ENCODE results near the gene CACNG6.
A peak's percentile ranks its signal among the peaks of the same experiment; 100 is the strongest.

CACNG6 gene

DNA sequence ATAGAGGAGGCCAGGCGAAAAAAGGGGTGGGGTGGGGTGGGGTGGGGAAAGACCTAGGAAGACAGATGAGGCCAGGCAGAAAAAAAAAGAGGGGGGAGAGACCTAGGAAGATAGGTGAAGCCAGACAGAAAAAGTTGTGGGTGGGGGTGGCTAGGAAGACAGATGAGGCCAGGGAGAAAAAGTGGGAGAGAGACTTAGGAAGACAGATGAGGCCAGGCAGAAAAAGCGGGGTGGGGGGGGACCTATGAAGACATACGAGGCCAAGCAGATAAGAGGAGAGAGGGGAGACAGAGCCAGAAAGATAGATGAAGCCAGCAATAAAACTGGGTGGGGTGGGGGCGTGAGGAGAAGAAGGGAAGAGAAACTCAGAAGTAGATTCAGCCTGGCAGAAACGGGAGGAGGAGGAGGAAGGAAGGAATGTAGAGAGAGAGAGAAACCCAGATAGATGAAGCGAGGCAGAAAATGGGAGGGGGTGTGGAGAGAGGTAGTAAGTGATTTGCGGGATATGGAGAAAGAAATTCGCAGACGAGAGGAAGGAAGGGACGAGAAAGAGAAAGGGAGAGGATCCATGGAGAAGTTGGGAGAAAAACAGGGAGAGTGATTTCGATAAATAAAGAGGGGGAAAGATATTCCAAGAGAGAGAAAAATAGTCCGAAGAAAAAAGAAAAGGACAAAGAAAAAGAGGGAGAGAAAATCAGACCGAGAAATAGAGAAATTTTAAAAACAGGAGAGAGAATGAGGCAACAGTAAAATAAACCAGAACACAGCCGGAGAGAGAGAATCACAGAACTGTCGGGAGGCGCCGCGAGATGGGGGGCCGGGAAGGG, 12.2 kb upstream of the CACNG6 start:
- Histone ChIP-seq H2AFZ (ENCODE audit: low read depth, low read length) (no peak overlapping the region), H3K27me3 (ENCODE audit: insufficient read depth, low read length) (no peaks in the 10 kb centered on the region), H3K36me3 (ENCODE audit: insufficient read depth, low read length) (no peaks in the 10 kb centered on the region), H3K4me1 (ENCODE audit: insufficient read depth, low read length) (peaks cover 5% of the 10 kb centered on the region), H3K4me3 (ENCODE audit: low read length) (peak overlapping the region; percentile 64), H3K9me3 (ENCODE audit: low read length) (peaks cover 2% of the 10 kb centered on the region)

DNA sequence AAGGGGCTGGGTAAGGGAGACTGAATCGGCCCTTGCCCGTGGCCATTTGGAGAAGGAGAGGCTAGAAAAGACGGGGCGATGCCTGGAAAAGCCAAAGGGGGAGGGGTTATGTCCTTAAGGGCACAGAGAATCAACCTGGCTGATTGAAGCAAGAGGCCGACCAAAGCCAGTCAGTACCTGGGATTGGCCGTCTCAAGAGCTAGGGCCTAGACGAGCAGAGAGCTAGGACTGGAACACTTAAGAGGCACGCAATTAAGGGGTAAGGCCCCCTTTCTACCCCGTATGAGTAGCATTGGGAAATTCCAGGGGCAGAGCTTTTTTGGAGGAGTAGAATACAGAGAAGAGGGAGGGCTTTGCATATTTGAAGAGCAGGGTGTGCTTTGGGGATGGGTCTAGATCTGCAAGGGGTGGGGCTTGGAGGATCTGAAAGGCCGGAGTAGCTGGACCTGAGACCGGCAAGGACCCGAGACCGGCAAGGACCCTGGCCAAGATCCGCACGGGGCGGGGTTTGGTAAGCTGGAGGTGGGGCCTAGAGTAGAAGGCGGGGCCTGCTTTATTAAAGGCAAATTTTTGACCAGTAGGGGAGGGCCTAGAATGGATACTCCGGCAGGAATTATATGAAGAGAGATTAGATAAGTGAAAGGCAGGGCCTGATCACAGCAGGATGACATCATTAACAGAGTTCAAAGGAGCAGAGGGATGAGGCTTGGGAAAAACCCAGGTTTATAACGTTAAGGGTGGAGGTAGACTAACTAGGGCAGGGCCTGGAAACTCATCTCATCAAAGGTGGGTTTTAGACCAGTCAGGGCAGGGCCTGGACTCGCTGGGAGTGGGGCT, 10.7 kb upstream of the CACNG6 start:
- Histone ChIP-seq H3K27me3 (ENCODE audit: insufficient read depth, low read length) (no peaks in the 10 kb centered on the region), H3K9me3 (ENCODE audit: low read length) (peaks cover 2% of the 10 kb centered on the region), H3K36me3 (ENCODE audit: insufficient read depth, low read length) (no peaks in the 10 kb centered on the region), H3K4me1 (ENCODE audit: insufficient read depth, low read length) (peaks cover 5% of the 10 kb centered on the region), H2AFZ (ENCODE audit: low read depth, low read length) (no peak overlapping the region), H3K4me3 (ENCODE audit: low read length) (peak overlapping the region; percentile 64)

DNA sequence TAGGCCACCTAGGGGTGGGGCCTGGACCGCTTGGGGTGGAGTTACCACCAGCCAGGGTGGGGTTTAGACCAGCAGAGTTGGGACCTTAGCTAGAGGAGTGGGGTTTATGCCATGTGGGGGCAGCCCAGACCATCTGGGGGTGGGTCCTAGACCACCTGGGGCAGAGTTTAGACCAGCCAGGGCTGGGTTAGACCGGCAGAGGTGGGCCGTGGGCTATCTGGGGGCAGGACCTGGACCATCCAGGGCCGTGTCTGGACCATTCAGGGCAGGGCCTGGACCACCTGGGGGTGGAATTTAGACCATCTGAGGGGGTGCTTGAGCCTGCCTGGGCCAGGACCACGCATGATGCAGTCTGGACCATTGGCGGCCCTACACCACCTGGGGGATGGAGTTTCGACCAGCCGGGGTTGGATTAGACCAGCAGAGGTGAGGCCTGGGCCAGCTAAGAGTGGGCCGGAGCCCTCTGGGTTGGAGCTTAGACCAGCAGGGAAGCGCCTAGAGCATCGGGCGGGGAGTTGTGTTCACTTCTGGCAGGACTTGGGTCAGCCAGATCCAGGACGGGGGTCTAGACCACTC, 10.0 kb upstream of the CACNG6 start:
- H3K4me1 ChIP-seq (ENCODE audit: insufficient read depth, low read length) = peaks cover 5% of the 10 kb centered on the region
- no peak overlapping the region for H3K4me3 ChIP-seq (ENCODE audit: low read length)
- H2AFZ ChIP-seq (ENCODE audit: low read depth, low read length) = no peak overlapping the region
- H3K36me3 ChIP-seq (ENCODE audit: insufficient read depth, low read length) = no peaks in the 10 kb centered on the region
- H3K27me3 ChIP-seq (ENCODE audit: insufficient read depth, low read length) = no peaks in the 10 kb centered on the region
- peaks cover 2% of the 10 kb centered on the region for H3K9me3 ChIP-seq (ENCODE audit: low read length)

DNA sequence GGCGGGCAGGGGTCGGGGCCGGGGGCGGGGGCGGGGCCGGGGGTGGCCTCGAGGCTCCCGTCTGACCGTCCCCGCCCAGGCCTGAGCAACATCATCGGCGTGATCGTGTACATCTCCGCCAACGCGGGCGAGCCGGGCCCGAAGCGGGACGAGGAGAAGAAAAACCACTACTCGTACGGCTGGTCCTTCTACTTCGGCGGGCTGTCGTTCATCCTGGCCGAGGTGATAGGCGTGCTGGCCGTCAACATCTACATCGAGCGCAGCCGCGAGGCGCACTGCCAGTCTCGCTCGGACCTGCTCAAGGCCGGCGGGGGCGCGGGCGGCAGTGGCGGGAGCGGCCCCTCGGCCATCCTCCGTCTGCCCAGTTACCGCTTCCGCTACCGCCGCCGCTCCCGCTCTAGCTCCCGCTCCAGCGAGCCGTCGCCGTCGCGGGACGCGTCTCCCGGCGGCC, 9.4 kb upstream of the CACNG6 start:
- peaks cover 5% of the 10 kb centered on the region for H3K4me1 ChIP-seq (ENCODE audit: insufficient read depth, low read length)
- no peaks in the 10 kb centered on the region for H3K27me3 ChIP-seq (ENCODE audit: insufficient read depth, low read length)
- peaks cover 2% of the 10 kb centered on the region for H3K9me3 ChIP-seq (ENCODE audit: low read length)
- H3K36me3 ChIP-seq (ENCODE audit: insufficient read depth, low read length) = no peaks in the 10 kb centered on the region
- H3K4me3 ChIP-seq (ENCODE audit: low read length) = no peak overlapping the region
- H2AFZ ChIP-seq (ENCODE audit: low read depth, low read length) = no peak overlapping the region

DNA sequence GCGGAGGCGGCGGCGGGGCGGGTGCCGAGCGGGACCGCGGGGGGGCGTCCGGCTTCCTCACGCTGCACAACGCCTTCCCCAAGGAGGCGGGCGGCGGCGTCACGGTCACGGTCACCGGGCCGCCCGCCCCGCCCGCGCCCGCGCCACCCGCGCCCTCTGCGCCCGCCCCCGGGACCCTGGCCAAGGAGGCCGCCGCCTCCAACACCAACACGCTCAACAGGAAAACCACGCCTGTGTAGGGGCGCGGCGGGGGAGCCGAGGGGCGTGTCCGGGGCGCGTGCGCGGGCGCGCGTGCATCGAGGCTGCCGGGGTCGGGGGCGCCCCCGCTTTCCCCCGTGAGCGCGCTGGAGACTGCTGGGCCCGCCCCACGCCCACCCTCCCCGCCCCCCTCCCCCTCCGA, 8.8 kb upstream of the CACNG6 start:
- Histone ChIP-seq H3K9me3 (ENCODE audit: low read length) (peaks cover 2% of the 10 kb centered on the region), H3K27me3 (ENCODE audit: insufficient read depth, low read length) (no peaks in the 10 kb centered on the region), H3K36me3 (ENCODE audit: insufficient read depth, low read length) (no peaks in the 10 kb centered on the region), H3K4me1 (ENCODE audit: insufficient read depth, low read length) (peaks cover 5% of the 10 kb centered on the region), H2AFZ (ENCODE audit: low read depth, low read length) (no peak overlapping the region), H3K4me3 (ENCODE audit: low read length) (no peak overlapping the region)

DNA sequence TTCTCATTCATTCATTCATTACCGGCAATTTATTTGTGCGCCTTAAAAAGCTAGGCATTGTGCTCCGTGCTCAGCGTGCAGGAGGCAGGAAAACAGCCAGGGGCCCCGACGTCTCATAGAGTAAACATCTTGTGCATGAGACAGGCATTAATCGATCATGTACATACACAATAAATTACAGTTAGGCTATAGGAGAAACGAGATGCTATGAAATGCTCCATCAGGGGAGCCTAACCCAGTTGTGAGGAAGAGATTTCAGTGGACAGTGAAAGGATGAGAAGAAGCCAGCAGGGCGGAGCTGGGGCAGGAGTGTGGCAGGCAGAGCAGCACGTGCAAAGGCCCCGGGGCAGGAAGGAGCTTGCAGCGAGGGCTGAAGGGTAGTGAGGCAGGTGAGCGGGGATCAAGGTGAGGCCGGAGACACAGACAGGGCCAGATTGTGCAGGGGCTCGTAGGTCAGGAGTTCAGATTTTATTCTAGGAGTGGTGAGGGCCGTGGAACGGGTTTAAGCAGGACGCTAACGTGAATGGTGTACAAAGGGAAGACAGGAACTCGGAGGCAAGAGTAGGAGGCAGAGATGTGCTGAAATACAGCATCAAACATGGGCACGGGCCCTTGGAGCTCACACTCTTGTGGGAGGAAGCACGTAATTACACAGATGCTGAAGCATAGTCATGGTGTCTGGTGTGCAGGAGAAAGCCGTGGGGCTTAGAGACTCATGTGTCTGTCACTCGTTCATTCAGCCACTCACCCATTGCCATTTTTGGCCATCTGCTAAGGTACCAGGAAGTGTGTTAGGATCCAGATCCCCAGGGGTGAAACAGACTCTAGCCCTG, 7.8 kb upstream of the CACNG6 start:
- Histone ChIP-seq H2AFZ (ENCODE audit: low read depth, low read length) (no peak overlapping the region), H3K36me3 (ENCODE audit: insufficient read depth, low read length) (no peaks in the 10 kb centered on the region), H3K4me3 (ENCODE audit: low read length) (no peak overlapping the region), H3K4me1 (ENCODE audit: insufficient read depth, low read length) (peaks cover 5% of the 10 kb centered on the region), H3K27me3 (ENCODE audit: insufficient read depth, low read length) (no peaks in the 10 kb centered on the region), H3K9me3 (ENCODE audit: low read length) (peaks cover 2% of the 10 kb centered on the region)

DNA sequence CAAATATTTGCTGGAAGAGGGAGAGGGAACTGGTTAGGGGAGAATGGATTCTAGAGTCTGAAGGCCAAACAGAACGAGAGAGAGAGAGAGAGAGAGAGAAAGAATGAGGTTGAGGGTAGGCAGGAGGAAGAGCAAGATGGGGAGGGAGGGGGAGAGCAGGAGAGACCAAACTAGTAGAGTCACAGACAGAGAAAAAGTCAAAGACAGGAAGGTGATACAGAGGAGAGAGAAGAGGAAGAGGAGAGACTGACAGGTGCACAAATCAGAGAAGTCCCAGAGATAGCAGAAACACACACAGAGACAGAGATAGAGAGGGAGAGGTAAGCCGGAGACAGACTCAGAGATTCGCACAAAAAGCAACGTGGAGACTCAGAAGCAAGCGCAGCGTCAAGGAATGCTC, 5.6 kb upstream of the CACNG6 start:
- H2AFZ ChIP-seq (ENCODE audit: low read depth, low read length) = no peak overlapping the region
- H3K9me3 ChIP-seq (ENCODE audit: low read length) = peaks cover 2% of the 10 kb centered on the region
- no peaks in the 10 kb centered on the region for H3K27me3 ChIP-seq (ENCODE audit: insufficient read depth, low read length)
- H3K36me3 ChIP-seq (ENCODE audit: insufficient read depth, low read length) = no peaks in the 10 kb centered on the region
- no peaks in the 10 kb centered on the region for H3K4me1 ChIP-seq (ENCODE audit: insufficient read depth, low read length)
- no peak overlapping the region for H3K4me3 ChIP-seq (ENCODE audit: low read length)

DNA sequence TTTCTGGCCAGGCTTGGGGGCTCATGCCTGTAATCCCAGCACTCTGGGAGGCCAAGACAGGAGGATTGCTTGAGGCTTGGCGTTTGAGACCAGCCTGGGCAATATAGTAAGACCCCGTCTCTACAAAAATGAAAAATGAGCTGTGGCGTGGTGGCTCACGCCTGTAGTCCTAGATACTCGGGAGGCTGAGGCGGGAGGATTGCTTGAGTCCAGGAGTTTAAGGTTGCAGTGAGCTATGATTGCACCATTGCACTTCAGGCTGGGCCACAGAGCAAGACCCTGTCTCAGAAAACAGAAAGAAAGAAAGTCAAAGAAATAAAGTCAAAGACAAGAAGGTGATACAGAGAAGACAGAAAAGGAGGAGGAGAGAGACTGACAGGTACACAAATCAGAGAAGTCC, 2.5 kb upstream of the CACNG6 start:
- Histone ChIP-seq H3K36me3 (ENCODE audit: insufficient read depth, low read length) (no peaks in the 10 kb centered on the region), H3K4me1 (ENCODE audit: insufficient read depth, low read length) (peaks cover 12% of the 10 kb centered on the region), H3K4me3 (ENCODE audit: low read length) (no peak overlapping the region), H3K9me3 (ENCODE audit: low read length) (no peaks in the 10 kb centered on the region), H2AFZ (ENCODE audit: low read depth, low read length) (no peak overlapping the region), H3K27me3 (ENCODE audit: insufficient read depth, low read length) (no peaks in the 10 kb centered on the region)

DNA sequence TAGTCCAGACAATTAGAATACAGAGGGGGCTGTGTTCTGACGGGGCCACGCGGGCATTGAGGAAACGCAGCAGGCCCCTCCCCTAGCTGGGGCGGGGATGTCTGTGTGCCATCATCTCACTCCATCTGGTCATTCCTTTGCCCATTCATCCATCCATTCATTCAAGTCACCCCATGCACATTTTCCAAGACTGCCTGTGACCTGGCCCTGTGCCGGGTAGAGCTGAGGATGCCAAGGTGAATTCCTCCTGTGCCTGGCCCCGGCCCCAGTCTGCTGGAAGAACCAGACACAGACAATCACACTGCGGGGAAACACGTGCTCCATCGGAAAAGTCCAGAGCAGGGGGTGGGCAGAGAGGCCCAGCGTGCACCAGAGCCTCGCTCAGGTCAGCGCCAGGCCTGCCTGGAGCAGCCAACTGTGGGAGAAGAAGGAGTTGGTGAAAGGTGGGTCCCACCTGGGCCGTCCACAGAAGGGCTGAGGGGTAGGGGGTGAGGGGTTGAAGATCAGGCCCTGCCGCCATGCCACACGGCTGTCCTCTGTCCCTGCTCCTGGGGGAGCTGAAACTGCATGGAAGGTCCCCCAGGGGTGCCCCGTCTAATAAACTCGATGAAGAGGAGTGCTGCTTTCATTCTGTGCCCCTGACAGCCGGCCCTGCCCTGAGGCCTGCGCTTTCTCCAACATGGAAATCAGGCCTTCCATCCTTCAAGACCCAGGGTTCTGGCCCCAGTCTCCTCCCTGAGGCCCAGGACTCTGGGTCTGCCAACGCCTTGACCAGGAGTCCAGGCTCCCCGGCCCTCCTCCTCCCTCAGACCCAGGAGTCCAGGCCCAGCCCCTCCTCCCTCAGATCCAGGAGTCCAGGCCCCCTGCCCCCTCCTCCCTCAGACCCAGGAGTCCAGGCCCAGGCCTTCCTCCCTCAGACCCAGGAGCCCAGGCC, 1.6 kb upstream of the CACNG6 start:
- H3K4me1 ChIP-seq (ENCODE audit: insufficient read depth, low read length) = peaks cover 12% of the 10 kb centered on the region
- no peaks in the 10 kb centered on the region for H3K36me3 ChIP-seq (ENCODE audit: insufficient read depth, low read length)
- no peak overlapping the region for H2AFZ ChIP-seq (ENCODE audit: low read depth, low read length)
- no peak overlapping the region for H3K4me3 ChIP-seq (ENCODE audit: low read length)
- H3K9me3 ChIP-seq (ENCODE audit: low read length) = no peaks in the 10 kb centered on the region
- no peaks in the 10 kb centered on the region for H3K27me3 ChIP-seq (ENCODE audit: insufficient read depth, low read length)

DNA sequence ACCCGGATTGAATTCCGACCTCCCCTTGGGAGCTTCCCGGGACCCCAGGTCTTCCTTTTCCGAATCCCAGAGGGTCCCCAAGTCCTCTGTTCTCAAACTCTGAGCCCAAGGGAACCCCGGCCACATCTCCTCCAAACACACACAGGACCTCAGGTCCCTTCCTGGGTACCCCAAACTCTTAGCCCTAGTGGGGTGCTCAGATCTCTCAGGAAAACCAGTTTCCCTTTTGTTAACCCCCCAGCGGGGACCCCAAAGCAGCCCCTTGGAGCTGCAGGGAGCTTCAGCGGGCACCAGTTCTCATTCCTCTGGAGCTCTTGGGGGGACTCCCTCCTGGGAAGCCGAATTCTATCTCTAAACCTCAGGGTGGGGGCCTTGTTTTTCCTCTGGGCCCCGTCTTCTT, 774 bp downstream of the CACNG6 start:
- Histone ChIP-seq H3K4me3 (ENCODE audit: low read length) (peak overlapping the region; percentile 38), H3K4me1 (ENCODE audit: insufficient read depth, low read length) (peaks cover 12% of the 10 kb centered on the region)

DNA sequence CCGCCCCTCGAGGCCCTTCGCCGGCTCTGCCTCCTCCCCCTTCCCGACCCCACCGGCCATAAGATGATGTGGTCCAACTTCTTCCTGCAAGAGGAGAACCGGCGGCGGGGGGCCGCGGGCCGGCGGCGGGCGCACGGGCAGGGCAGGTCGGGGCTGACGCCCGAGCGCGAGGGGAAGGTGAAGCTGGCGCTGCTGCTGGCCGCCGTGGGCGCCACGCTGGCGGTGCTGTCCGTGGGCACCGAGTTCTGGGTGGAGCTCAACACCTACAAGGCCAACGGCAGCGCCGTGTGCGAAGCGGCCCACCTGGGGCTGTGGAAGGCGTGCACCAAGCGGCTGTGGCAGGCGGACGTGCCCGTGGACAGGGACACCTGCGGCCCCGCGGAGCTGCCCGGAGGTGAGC, 1.4 kb downstream of the CACNG6 start:
- Histone ChIP-seq H3K4me1 (ENCODE audit: insufficient read depth, low read length) (peaks cover 15% of the 10 kb centered on the region), H3K9me3 (ENCODE audit: low read length) (no peaks in the 10 kb centered on the region), H3K27me3 (ENCODE audit: insufficient read depth, low read length) (no peaks in the 10 kb centered on the region), H3K4me3 (ENCODE audit: low read length) (no peak overlapping the region), H2AFZ (ENCODE audit: low read depth, low read length) (no peak overlapping the region), H3K36me3 (ENCODE audit: insufficient read depth, low read length) (no peaks in the 10 kb centered on the region)

More for the DNA sequence above, 774 bp downstream of the CACNG6 start:
- H3K36me3 ChIP-seq (ENCODE audit: insufficient read depth, low read length) = no peaks in the 10 kb centered on the region
- H3K27me3 ChIP-seq (ENCODE audit: insufficient read depth, low read length) = no peaks in the 10 kb centered on the region
- no peak overlapping the region for H2AFZ ChIP-seq (ENCODE audit: low read depth, low read length)
- no peaks in the 10 kb centered on the region for H3K9me3 ChIP-seq (ENCODE audit: low read length)

DNA sequence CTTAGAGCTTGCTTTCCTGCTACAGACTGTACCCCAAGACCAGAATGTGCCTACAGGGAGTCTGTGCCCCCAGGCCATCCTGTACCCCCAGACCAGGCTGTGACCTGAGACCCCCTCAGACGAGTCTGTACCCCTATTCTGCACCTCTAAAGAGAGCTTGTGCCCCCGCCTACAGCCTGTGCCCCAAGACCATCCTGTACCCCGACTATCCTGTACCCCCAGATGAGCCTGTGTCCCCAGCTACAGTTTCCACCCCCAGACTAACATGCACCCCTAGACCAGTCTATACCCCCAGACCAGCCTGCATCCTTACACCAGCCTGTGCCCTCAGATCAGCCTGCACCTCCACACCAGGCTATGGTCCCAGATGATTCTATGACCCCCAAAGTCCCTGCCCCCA, 2.0 kb downstream of the CACNG6 start:
- peaks cover 15% of the 10 kb centered on the region for H3K4me1 ChIP-seq (ENCODE audit: insufficient read depth, low read length)
- H3K4me3 ChIP-seq (ENCODE audit: low read length) = no peak overlapping the region
- H3K27me3 ChIP-seq (ENCODE audit: insufficient read depth, low read length) = no peaks in the 10 kb centered on the region
- H3K36me3 ChIP-seq (ENCODE audit: insufficient read depth, low read length) = no peaks in the 10 kb centered on the region
- H2AFZ ChIP-seq (ENCODE audit: low read depth, low read length) = no peak overlapping the region
- no peaks in the 10 kb centered on the region for H3K9me3 ChIP-seq (ENCODE audit: low read length)
